OCI-LY7 (cell line): ENCODE measurements around the gene TUBGCP5. TPM values are rescaled to one million over a fixed set of nuclear protein-coding genes. Genes with fewer than 3 reads are reported as not detected.

Experiments used
- BruUV-seq: library from RNA; stranded (reverse); fragments of 400-500 nt; replicated peaks from 2 replicates; lab custom pipeline; 2021; lab: Mats Ljungman, UMichigan
- CTCF ChIA-PET: fragments of 300-600 bp; sonication (Branson Sonifier 250); formaldehyde crosslinking; loops from one replicate; lab custom pipeline; 2022; ENCODE audit warnings: antibody characterized with exemption; ENCODE audit not compliant: unreplicated experiment; lab: Charles Lee
- POLR2A ChIA-PET: fragments of 300-600 bp; sonication (Branson Sonifier 250); formaldehyde crosslinking; loops from one replicate; lab custom pipeline; 2022; ENCODE audit warnings: antibody characterized with exemption; lab: Charles Lee
- DNase-seq: peaks from one replicate; pipeline ENCODE4 v3.0.0-alpha.2; 2015; ENCODE audit warnings: low spot score
- H2AFZ ChIP-seq: fragments of 200-600 bp; sonication (generic), shearing (Covaris generic); 2 replicates; pipeline ENCODE4 v1.6.1; 2014; ENCODE audit warnings: mild to moderate bottlenecking, antibody characterized with exemption, low read length, moderate library complexity
- H3K27ac ChIP-seq: fragments of 200-600 bp; sonication (generic); 2 replicates; pipeline ENCODE4 v1.5.1; 2014; ENCODE audit warnings: mixed run types, low read depth, mild to moderate bottlenecking, moderate library complexity, low read length, inconsistent platforms; ENCODE audit not compliant: poor library complexity, severe bottlenecking
- H3K36me3 ChIP-seq: fragments of 200-600 bp; sonication (generic); 2 replicates; pipeline ENCODE4 v1.6.1; 2014; ENCODE audit warnings: mild to moderate bottlenecking, antibody characterized with exemption, low read length, moderate library complexity, mixed read lengths; ENCODE audit not compliant: insufficient read depth
- H3K4me1 ChIP-seq: fragments of 200-600 bp; sonication (generic); 2 replicates; pipeline ENCODE4 v1.5.1; 2014; ENCODE audit warnings: mild to moderate bottlenecking, low read length; ENCODE audit not compliant: insufficient read depth, poor library complexity, severe bottlenecking
- H3K4me2 ChIP-seq: fragments of 200-600 bp; sonication (generic); 2 replicates; pipeline ENCODE4 v1.6.1; 2014; ENCODE audit warnings: mild to moderate bottlenecking, low read length
- H3K4me3 ChIP-seq: fragments of 200-600 bp; sonication (generic); 2 replicates; pipeline ENCODE4 v1.5.1; 2014; ENCODE audit warnings: mild to moderate bottlenecking, low read depth, low read length; ENCODE audit not compliant: poor library complexity, severe bottlenecking
- H3K79me2 ChIP-seq: fragments of 200-600 bp; sonication (generic); 2 replicates; pipeline ENCODE4 v1.6.1; 2016; ENCODE audit warnings: low read depth, mild to moderate bottlenecking, low read length, moderate library complexity, mixed read lengths; ENCODE audit not compliant: insufficient read depth
- H3K9me2 ChIP-seq: fragments of 200-600 bp; sonication (generic); 2 replicates; pipeline ENCODE4 v1.6.1; 2016; ENCODE audit warnings: mild to moderate bottlenecking, low read length, mixed read lengths; ENCODE audit not compliant: insufficient read depth
- H3K9me3 ChIP-seq: fragments of 200-600 bp; sonication (generic); 2 replicates; pipeline ENCODE4 v1.6.1; 2014; ENCODE audit warnings: mild to moderate bottlenecking, mixed run types, low read length, mixed read lengths
- H4K20me1 ChIP-seq: fragments of 200-600 bp; sonication (generic); 2 replicates; pipeline ENCODE4 v1.6.1; 2014; ENCODE audit warnings: mild to moderate bottlenecking, antibody characterized with exemption, low read length, moderate library complexity, mixed read lengths; ENCODE audit not compliant: insufficient read depth
- EZH2phosphoT487 ChIP-seq: fragments of 200-600 bp; sonication (generic); IDR thresholded peaks from 2 replicates; pipeline ENCODE4 v1.6.1; 2018; ENCODE audit warnings: low read depth, borderline replicate concordance, mild to moderate bottlenecking, mixed run types, antibody characterized with exemption, low read length, moderate library complexity, mixed read lengths
- intact Hi-C: fragments of 100-400 bp; cut with micrococcal nuclease; formaldehyde crosslinking; loops from one replicate; pipeline ENCODE4 v1.10.0; 2022; ENCODE audit not compliant: unreplicated experiment
- total RNA-seq, 2 experiments: library from RNA; depleted of rRNA in 1 of 2; stranded (reverse); fragments of >200 nt in 1 of 2; shearing (Covaris generic) in 1 of 2; gene quantifications; 2 replicates each; pipeline ENCODE4 v1.2.3, GENCODE V29; 2014 to 2022
- TF ChIP-seq, protein P1 (sequence below): fragments of 200-600 bp; sonication (generic); conservative IDR thresholded peaks from 2 replicates; pipeline ENCODE4 v1.5.1; 2014; ENCODE audit warnings: mild to moderate bottlenecking, antibody characterized with exemption, low read length, moderate library complexity, mixed read lengths

Gene TUBGCP5
- total RNA-seq, 2 experiments from 2014 or later = 30.9 to 36.3 TPM

DNA sequence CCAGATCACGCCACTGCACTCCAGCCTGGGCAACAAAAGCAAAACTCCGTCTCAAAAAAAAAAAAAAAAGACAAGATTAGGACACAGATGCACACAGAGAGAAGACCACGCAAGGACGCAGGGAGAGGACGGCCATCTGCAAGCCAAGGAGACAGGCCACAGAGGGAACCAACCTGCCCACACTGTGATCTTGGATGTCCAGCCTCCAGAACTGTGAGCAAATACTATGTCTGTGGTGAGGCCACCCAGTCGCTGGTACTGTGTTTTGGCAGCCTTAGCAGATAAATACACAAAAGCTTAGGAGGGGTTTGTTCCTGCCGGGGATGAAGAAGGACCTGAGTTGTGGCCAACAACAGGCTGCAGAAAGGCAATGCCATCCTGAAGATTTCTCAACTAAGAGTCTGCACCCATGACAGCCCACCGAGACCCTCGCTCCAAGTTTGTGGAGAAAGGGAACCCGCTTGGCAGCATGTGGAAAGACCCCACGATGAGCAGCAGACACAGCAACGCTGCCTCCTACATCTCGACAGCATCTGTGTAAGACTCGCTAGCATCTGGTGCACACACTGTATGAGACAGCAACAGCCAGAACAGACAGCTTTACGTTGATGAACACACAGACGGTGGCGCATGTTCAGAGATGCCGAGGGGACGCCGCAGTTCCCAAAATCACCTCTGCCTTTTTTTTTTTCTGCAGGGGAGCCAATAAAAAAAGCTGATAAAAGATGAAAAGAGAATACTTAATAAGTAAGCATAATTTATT, 72.9 kb downstream of the TUBGCP5 start:
- ChIA-PET CTCF (no interaction called here), POLR2A (interaction anchor here (1.3 kb wide), 1 partner anchor 12 kb away, joined by 3 read pairs; no protein-coding TSS in a partner anchor)
- DNase-seq = no peak
- Histone ChIP-seq H3K79me2 (no peaks in the 10 kb centered on the region), H3K9me3 (peaks cover 9% of the 10 kb centered on the region; the same call in 1 of the 2 replicates), H4K20me1 (no peaks in the 10 kb centered on the region), H3K4me3 (no peak overlapping the region), H2AFZ (no peak overlapping the region), H3K9me2 (no peaks in the 10 kb centered on the region), H3K4me2 (no peak overlapping the region), H3K27ac (no peak overlapping the region), H3K4me1 (no peaks in the 10 kb centered on the region), H3K36me3 (no peaks in the 10 kb centered on the region)
- no TSS peak for BruUV-seq
- intact Hi-C loops = no loop called here
- TF ChIP-seq, protein P1, sequence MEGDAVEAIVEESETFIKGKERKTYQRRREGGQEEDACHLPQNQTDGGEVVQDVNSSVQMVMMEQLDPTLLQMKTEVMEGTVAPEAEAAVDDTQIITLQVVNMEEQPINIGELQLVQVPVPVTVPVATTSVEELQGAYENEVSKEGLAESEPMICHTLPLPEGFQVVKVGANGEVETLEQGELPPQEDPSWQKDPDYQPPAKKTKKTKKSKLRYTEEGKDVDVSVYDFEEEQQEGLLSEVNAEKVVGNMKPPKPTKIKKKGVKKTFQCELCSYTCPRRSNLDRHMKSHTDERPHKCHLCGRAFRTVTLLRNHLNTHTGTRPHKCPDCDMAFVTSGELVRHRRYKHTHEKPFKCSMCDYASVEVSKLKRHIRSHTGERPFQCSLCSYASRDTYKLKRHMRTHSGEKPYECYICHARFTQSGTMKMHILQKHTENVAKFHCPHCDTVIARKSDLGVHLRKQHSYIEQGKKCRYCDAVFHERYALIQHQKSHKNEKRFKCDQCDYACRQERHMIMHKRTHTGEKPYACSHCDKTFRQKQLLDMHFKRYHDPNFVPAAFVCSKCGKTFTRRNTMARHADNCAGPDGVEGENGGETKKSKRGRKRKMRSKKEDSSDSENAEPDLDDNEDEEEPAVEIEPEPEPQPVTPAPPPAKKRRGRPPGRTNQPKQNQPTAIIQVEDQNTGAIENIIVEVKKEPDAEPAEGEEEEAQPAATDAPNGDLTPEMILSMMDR = no peak
- TF ChIP-seq EZH2phosphoT487 = no peak

DNA sequence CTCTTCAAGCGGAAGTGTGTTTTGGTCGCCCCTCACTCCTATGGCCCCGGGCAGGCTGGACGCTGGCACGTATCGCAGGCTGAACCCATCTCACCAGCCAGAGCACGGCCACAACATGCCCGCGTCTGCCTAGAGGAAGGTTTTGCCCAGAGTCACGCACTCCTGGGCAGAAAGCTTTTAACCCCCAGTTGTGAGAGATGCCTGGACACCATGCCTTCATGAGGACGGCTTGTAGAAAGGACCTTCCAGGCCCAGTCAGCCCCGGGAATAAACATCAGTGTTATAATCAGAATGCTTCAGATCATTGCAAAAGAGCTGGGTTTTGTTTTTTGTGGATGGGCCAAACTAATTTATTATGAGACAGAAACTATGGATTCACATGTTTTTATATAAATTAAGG, 75.7 kb downstream of the TUBGCP5 start:
- ChIA-PET POLR2A (no interaction called here), CTCF (no interaction called here)
- no peaks in the 10 kb centered on the region for H4K20me1 ChIP-seq
- H3K79me2 ChIP-seq = no peaks in the 10 kb centered on the region
- TF ChIP-seq, protein P1 = no peak
- TF ChIP-seq EZH2phosphoT487 = no peak
- intact Hi-C loops = no loop called here
- no TSS peak for BruUV-seq
- H3K9me3 ChIP-seq = no peaks in the 10 kb centered on the region
- H3K4me1 ChIP-seq = no peaks in the 10 kb centered on the region
- H3K27ac ChIP-seq = no peak overlapping the region
- no peak overlapping the region for H2AFZ ChIP-seq
- H3K4me2 ChIP-seq = no peak overlapping the region
- H3K9me2 ChIP-seq = no peaks in the 10 kb centered on the region
- no peak for DNase-seq
- H3K4me3 ChIP-seq = no peak overlapping the region
- no peaks in the 10 kb centered on the region for H3K36me3 ChIP-seq

DNA sequence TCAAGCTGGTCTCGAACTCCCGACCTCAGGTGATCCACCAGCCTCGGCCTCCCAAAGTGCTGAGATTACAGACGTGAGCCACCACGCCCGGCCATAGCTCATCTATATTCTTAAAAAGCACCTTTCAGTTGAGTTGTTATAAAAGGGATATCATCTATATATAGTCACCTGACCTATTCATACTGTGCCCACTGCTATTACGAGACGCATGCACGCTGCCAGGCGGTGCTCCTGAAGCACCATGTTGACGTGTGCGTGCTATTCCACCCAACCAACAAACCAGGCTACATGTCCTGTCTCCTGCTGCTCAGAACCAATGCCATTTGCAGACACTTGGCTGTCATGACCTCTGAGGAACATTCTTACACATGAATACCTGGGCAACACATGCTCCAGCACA, 76.8 kb downstream of the TUBGCP5 start:
- intact Hi-C loops = no loop called here
- no peaks in the 10 kb centered on the region for H3K79me2 ChIP-seq
- CTCF ChIA-PET = no interaction called here

More for the DNA sequence above, 76.8 kb downstream of the TUBGCP5 start:
- H4K20me1 ChIP-seq = no peaks in the 10 kb centered on the region
- no peaks in the 10 kb centered on the region for H3K9me3 ChIP-seq
- no peak overlapping the region for H3K4me2 ChIP-seq
- no peak for DNase-seq
- POLR2A ChIA-PET = no interaction called here
- no TSS peak for BruUV-seq
- H3K4me3 ChIP-seq = no peak overlapping the region
- H3K4me1 ChIP-seq = no peaks in the 10 kb centered on the region
- no peak overlapping the region for H3K27ac ChIP-seq
- H3K9me2 ChIP-seq = no peaks in the 10 kb centered on the region
- TF ChIP-seq, protein P1 = no peak
- TF ChIP-seq EZH2phosphoT487 = no peak
- no peaks in the 10 kb centered on the region for H3K36me3 ChIP-seq
- H2AFZ ChIP-seq = no peak overlapping the region
